Left lung (tissue), 10 donors: ENCODE results near the gene FLT1. TPM values are rescaled to one million over a fixed set of nuclear protein-coding genes. Genes with fewer than 3 reads are reported as not detected.
A peak's percentile ranks its signal among the peaks of the same experiment; 100 is the strongest.

Experiments
- ATAC-seq: fragments of 200-7000 bp; cut with Tn5 transposase; one replicate; pipeline ENCODE4 v1.9.1; 2020; ENCODE audit warnings: moderate library complexity
- DNase-seq, 4 donors: peaks; one replicate each; pipeline ENCODE4 v3.0.0-alpha.2; 2013 to 2020
- H3K27ac ChIP-seq, 2 donors: fragments of 200-600 bp; sonication (generic) in 1 of 2; one replicate each; pipeline versions ENCODE4 v1.5.0 to v1.8.0; 2020 to 2021
- H3K27me3 ChIP-seq, 2 donors: fragments of 200-600 bp; sonication (generic) in 1 of 2; one replicate each; pipeline versions ENCODE4 v1.5.0 to v1.8.0; 2020 to 2021
- H3K36me3 ChIP-seq, 2 donors: fragments of 200-600 bp; sonication (generic) in 1 of 2; one replicate each; pipeline versions ENCODE4 v1.5.0 to v1.8.0; 2020 to 2021
- H3K4me1 ChIP-seq, 2 donors: fragments of 200-600 bp; one replicate each; pipeline ENCODE4 v1.8.0; 2021
- H3K4me3 ChIP-seq, 2 donors: fragments of 200-600 bp; sonication (generic) in 1 of 2; one replicate each; pipeline versions ENCODE4 v1.5.0 to v1.8.0; 2020 to 2021; ENCODE audit warnings: mild to moderate bottlenecking in 1 of 2
- H3K9me3 ChIP-seq, 2 donors: fragments of 200-600 bp; sonication (generic) in 1 of 2; one replicate each; pipeline versions ENCODE4 v1.5.0 to v1.8.0; 2020 to 2021
- CTCF ChIP-seq, 2 donors: fragments of 200-600 bp; sonication (generic) in 1 of 2; IDR thresholded peaks; one replicate each; pipeline versions ENCODE4 v1.5.0 to v1.8.0; 2021; ENCODE audit warnings: antibody characterized with exemption in 2 of 2
- intact Hi-C, 2 donors: fragments of 100-400 bp; cut with DNase I; formaldehyde crosslinking; loops; one replicate each; pipeline versions ENCODE4 v1.11.2 to v1.14.2; 2022
- polyA plus RNA-seq, 6 donors: library from polyadenylated mRNA; unstranded; fragments of 120-200 nt; gene quantifications; one replicate each; pipeline ENCODE4 v1.2.1, GENCODE V29; 2013; ENCODE audit not compliant: insufficient read length in 6 of 6
- total RNA-seq, 2 donors: library from RNA; stranded (reverse); fragmentation: NEBNext Ultra II Directional; extraction: Animal tissue kit (Norgen Biotek cat#: 25700); gene quantifications; one replicate each; pipeline ENCODE4 v1.2.1, GENCODE V29; 2021
- donor health status: DM: no; HTN: yes; CAD: no.
- donor health status: DM: no; HTN: no; CAD: no.

FLT1 gene
- total and polyA plus RNA-seq, 8 donors = 21.3 to 30.3 (median 25.3) TPM

DNA sequence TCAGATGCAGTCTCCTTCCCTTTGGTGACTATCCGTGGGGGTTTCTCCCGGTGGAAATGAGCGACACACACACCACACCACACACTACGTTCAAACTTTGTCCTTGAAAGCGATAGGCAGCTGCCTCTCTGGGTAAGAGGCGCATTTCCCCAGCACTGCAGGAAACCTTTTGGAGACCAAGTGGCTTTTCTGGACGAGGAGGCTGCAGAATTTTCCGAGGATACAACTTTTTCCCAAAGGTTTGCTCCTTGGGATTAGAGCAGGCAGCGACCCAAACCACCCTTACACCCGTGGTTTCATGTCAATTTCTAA lies 38.2 kb upstream of the FLT1 start:
- no peak for TF ChIP-seq CTCF (IDR thresholded peaks at IDR 0.05)
- no peak for ATAC-seq
- Histone ChIP-seq H3K36me3 (no peaks in the 10 kb centered on the region), H3K4me3 (peak overlapping the region in 1 of 2 donors; percentile 43), H3K27ac (peak overlapping the region in 1 of 2 donors; percentile 48), H3K4me1 (peaks cover 8 to 31% of the 10 kb centered on the region in 2 donors), H3K9me3 (peaks cover 0 to 3% of the 10 kb centered on the region in 2 donors), H3K27me3 (peaks cover 35 to 76% of the 10 kb centered on the region in 2 donors)
- DNase-seq = no peak
- intact Hi-C loops = no loop called here

GRCh38 chr13:28532388-28533124 lies 37.6 kb upstream of the FLT1 start:
- H3K9me3 ChIP-seq = peaks cover 0 to 3% of the 10 kb centered on the region in 2 donors
- H3K36me3 ChIP-seq = no peaks in the 10 kb centered on the region
- TF ChIP-seq CTCF (IDR thresholded peaks at IDR 0.05) = no peak
- H3K4me3 ChIP-seq = peak overlapping the region; percentile 28 to 43
- H3K27me3 ChIP-seq = peaks cover 35 to 78% of the 10 kb centered on the region in 2 donors
- intact Hi-C loops = no loop called here
- ATAC-seq = peak; percentile 51
- H3K27ac ChIP-seq = peak overlapping the region in 1 of 2 donors; percentile 48
- H3K4me1 ChIP-seq = peaks cover 8 to 36% of the 10 kb centered on the region in 2 donors
- peak in 3 of 4 donors; percentile 20 to 82 (median 32) for DNase-seq

GRCh38 chr13:28531845-28532387 lies 37.0 kb upstream of the FLT1 start:
- TF ChIP-seq CTCF (IDR thresholded peaks at IDR 0.05) = no peak
- peaks cover 35 to 78% of the 10 kb centered on the region in 2 donors for H3K27me3 ChIP-seq
- H3K27ac ChIP-seq = peak overlapping the region in 1 of 2 donors; percentile 48
- H3K9me3 ChIP-seq = peaks cover 0 to 3% of the 10 kb centered on the region in 2 donors
- peak; percentile 17 for ATAC-seq
- DNase-seq = peak in 1 of 4 donors; percentile 10
- no peaks in the 10 kb centered on the region for H3K36me3 ChIP-seq
- intact Hi-C loops = no loop called here
- peaks cover 8 to 39% of the 10 kb centered on the region in 2 donors for H3K4me1 ChIP-seq
- H3K4me3 ChIP-seq = peak overlapping the region in 1 of 2 donors; percentile 43

DNA sequence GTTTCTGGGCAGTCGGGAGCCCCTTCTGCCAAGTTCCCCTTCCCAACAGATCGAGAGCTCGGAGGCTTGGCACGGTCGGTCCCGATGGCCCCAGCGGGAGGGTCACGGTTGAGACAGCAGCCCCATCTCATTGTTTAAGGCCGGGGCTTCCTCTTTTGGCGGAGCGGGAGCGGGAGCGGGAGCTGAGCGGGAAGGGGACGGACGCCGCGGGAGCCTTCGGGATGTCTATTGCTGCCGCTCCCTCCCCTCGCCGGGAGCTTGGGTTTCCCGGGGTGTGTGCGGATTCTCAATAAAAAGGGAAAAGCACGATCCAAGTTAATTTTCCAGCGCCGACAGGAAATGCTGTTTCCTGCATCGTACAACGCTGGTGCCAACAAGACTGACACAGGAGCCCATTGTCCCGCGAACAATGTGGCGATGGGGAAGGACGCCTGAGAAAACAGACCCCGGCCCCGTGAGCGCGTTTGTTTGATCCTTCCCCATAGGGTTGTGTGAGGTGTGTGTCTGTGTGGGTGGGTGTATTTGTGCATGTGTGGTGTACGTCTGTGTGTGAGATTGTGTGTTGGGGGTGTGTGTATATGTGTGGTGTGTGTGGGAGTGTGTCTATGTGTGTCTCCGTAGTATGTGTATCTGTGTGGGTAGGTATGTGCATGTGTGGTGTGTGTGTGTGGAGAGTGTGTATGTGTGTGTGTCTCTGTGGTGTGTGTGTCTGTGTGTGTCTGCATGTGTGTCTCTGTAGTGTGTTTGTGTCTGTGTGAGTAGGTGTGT lies 36.3 kb upstream of the FLT1 start:
- intact Hi-C loops = no loop called here
- peaks cover 35 to 78% of the 10 kb centered on the region in 2 donors for H3K27me3 ChIP-seq
- peak overlapping the region in 1 of 2 donors; percentile 33 for H3K27ac ChIP-seq

More for the DNA sequence above, 36.3 kb upstream of the FLT1 start:
- Histone ChIP-seq H3K36me3 (no peaks in the 10 kb centered on the region), H3K4me3 (peak overlapping the region in 1 of 2 donors; percentile 43), H3K4me1 (peaks cover 8 to 39% of the 10 kb centered on the region in 2 donors), H3K9me3 (peaks cover 0 to 3% of the 10 kb centered on the region in 2 donors)
- ATAC-seq = peak; percentile 43
- DNase-seq = peak in 3 of 4 donors; percentile 33 to 85 (median 43)
- no peak for TF ChIP-seq CTCF (IDR thresholded peaks at IDR 0.05)
